PC-9 (cell line): ENCODE results near the gene SRPK2. TPM values are rescaled to one million over a fixed set of nuclear protein-coding genes. Genes with fewer than 3 reads are reported as not detected.

Experiments used
- BruUV-seq: library from RNA; stranded (reverse); fragments of 400-500 nt; replicated peaks from 2 replicates; lab custom pipeline; 2021; lab: Mats Ljungman, UMichigan
- CTCF ChIA-PET: fragments of 300-600 bp; sonication (Branson Sonifier 250); formaldehyde crosslinking; loops from one replicate; lab custom pipeline; 2022; ENCODE audit warnings: antibody characterized with exemption; lab: Charles Lee
- POLR2A ChIA-PET: fragments of 300-600 bp; sonication (Branson Sonifier 250); formaldehyde crosslinking; loops from one replicate; lab custom pipeline; 2022; ENCODE audit warnings: antibody characterized with exemption; ENCODE audit not compliant: unreplicated experiment; lab: Charles Lee
- DNase-seq, 2 experiments: peaks; one replicate each; pipeline versions ENCODE4 v3.0.0 to v3.0.0-alpha.2; 2015 to 2022; ENCODE audit warnings: mixed read lengths in 1 of 2
- H2AFZ ChIP-seq: fragments of 200-600 bp; sonication (generic); 2 replicates; pipeline ENCODE4 v1.8.1; 2017; ENCODE audit warnings: antibody characterized with exemption
- H3F3A ChIP-seq: fragments of 200-600 bp; sonication (generic); 2 replicates; pipeline ENCODE4 v1.8.1; 2017; ENCODE audit warnings: antibody characterized with exemption, mild to moderate bottlenecking, low read depth; ENCODE audit not compliant: insufficient read depth
- H3K27ac ChIP-seq: fragments of 200-600 bp; sonication (generic); 2 replicates; pipeline ENCODE4 v1.6.1; 2016; ENCODE audit warnings: mixed run types
- H3K27me3 ChIP-seq: fragments of 200-600 bp; sonication (generic); 2 replicates; pipeline ENCODE4 v1.6.1; 2016; ENCODE audit warnings: low read depth, mixed run types; ENCODE audit not compliant: insufficient read depth
- H3K36me3 ChIP-seq: fragments of 200-600 bp; sonication (generic); 2 replicates; pipeline ENCODE4 v1.6.1; 2016; ENCODE audit warnings: low read depth, mixed run types
- H3K4me1 ChIP-seq: fragments of 200-600 bp; sonication (generic); replicated peaks from 2 replicates; pipeline ENCODE4 v1.6.1; 2016; ENCODE audit warnings: mixed run types; ENCODE audit not compliant: insufficient read depth
- H3K4me2 ChIP-seq: fragments of 200-600 bp; sonication (generic); 2 replicates; pipeline ENCODE4 v1.6.1; 2017; ENCODE audit warnings: mixed run types
- H3K4me3 ChIP-seq: fragments of 200-600 bp; sonication (generic); 2 replicates; pipeline ENCODE4 v1.6.1; 2016; ENCODE audit warnings: mixed run types
- H3K79me2 ChIP-seq: fragments of 200-600 bp; sonication (generic); 2 replicates; pipeline ENCODE4 v1.6.1; 2017; ENCODE audit warnings: low read depth, mixed run types
- H3K9me2 ChIP-seq: fragments of 200-600 bp; sonication (generic); 2 replicates; pipeline ENCODE4 v1.8.1; 2017; ENCODE audit warnings: mild to moderate bottlenecking; ENCODE audit not compliant: insufficient read depth
- H3K9me3 ChIP-seq: fragments of 200-600 bp; sonication (generic); 2 replicates; pipeline ENCODE4 v1.8.1; 2016; ENCODE audit warnings: low read depth; ENCODE audit not compliant: insufficient read depth
- H4K20me1 ChIP-seq: fragments of 200-600 bp; sonication (generic); 2 replicates; pipeline ENCODE4 v1.8.1; 2017; ENCODE audit not compliant: insufficient read depth
- CTCF ChIP-seq: fragments of 200-600 bp; sonication (generic); conservative IDR thresholded peaks from 2 replicates; pipeline ENCODE4 v1.6.1; 2017; ENCODE audit warnings: mixed run types, antibody characterized with exemption, mild to moderate bottlenecking, moderate library complexity
- EZH2 ChIP-seq: fragments of 200-600 bp; sonication (generic); IDR thresholded peaks from 2 replicates; pipeline ENCODE4 v1.8.0; 2017; ENCODE audit warnings: antibody characterized with exemption, low read depth
- intact Hi-C: fragments of 100-400 bp; cut with micrococcal nuclease; formaldehyde crosslinking; loops from one replicate; pipeline ENCODE4 v1.10.0; 2022; ENCODE audit not compliant: unreplicated experiment
- total RNA-seq: library from RNA; stranded (reverse); gene quantifications from 2 replicates; pipeline ENCODE4 v1.2.3, GENCODE V29; 2021

Gene SRPK2
- total RNA-seq, 1 experiment from 2014 or later, result 60.6 TPM

GRCh38 chr7:105278973-105279687, 109.6 kb downstream of the SRPK2 start:
- Histone ChIP-seq H3K27me3 (no peaks in the 10 kb centered on the region), H3K4me1 (no peaks in the 10 kb centered on the region), H3K9me3 (no peaks in the 10 kb centered on the region), H3K27ac (no peak overlapping the region), H3K79me2 (0 out of 2 replicates have a peak, but pooled peaks cover 4% of the 10 kb centered on the region), H3K4me2 (no peak overlapping the region), H3K36me3 (no peaks in the 10 kb centered on the region), H2AFZ (no peak overlapping the region), H4K20me1 (peaks cover 7% of the 10 kb centered on the region; the same call in 1 of the 2 replicates), H3F3A (0 out of 2 replicates have a peak, but pooled peaks cover 4% of the 10 kb centered on the region), H3K4me3 (no peak overlapping the region), H3K9me2 (no peaks in the 10 kb centered on the region)
- TF ChIP-seq CTCF (no peak), EZH2 (no peak)
- intact Hi-C loops, result no loop called here
- ChIA-PET CTCF (no interaction called here), POLR2A (no interaction called here)
- BruUV-seq, result no TSS peak
- no peak for DNase-seq

GRCh38 chr7:105278565-105278964, 110.2 kb downstream of the SRPK2 start:
- Histone ChIP-seq H3K4me3 (no peak overlapping the region), H3K36me3 (no peaks in the 10 kb centered on the region), H3K9me3 (no peaks in the 10 kb centered on the region), H3K4me2 (no peak overlapping the region), H3K27me3 (no peaks in the 10 kb centered on the region), H3K9me2 (no peaks in the 10 kb centered on the region), H3F3A (0 out of 2 replicates have a peak, but pooled peaks cover 4% of the 10 kb centered on the region), H3K79me2 (0 out of 2 replicates have a peak, but pooled peaks cover 4% of the 10 kb centered on the region), H3K27ac (no peak overlapping the region), H2AFZ (no peak overlapping the region), H4K20me1 (peaks cover 4% of the 10 kb centered on the region; the same call in 1 of the 2 replicates), H3K4me1 (no peaks in the 10 kb centered on the region)
- no TSS peak for BruUV-seq
- DNase-seq, result no peak
- no peak for TF ChIP-seq CTCF
- TF ChIP-seq EZH2, result no peak
- intact Hi-C loops, result no loop called here
- POLR2A ChIA-PET, result no interaction called here
- CTCF ChIA-PET, result no interaction called here

GRCh38 chr7:105277341-105277740, 111.4 kb downstream of the SRPK2 start:
- TF ChIP-seq CTCF (no peak), EZH2 (no peak)
- CTCF ChIA-PET, result no interaction called here
- H3K4me3 ChIP-seq, result no peak overlapping the region
- BruUV-seq, result no TSS peak
- H3K9me3 ChIP-seq, result no peaks in the 10 kb centered on the region
- no peak overlapping the region for H3K27ac ChIP-seq
- no peaks in the 10 kb centered on the region for H3K9me2 ChIP-seq
- H3K36me3 ChIP-seq, result no peaks in the 10 kb centered on the region
- H3K4me2 ChIP-seq, result no peak overlapping the region
- intact Hi-C loops, result no loop called here
- H3F3A ChIP-seq, result 0 out of 2 replicates have a peak, but pooled peaks cover 4% of the 10 kb centered on the region
- no peak overlapping the region for H2AFZ ChIP-seq
- no peaks in the 10 kb centered on the region for H3K27me3 ChIP-seq
- 0 out of 2 replicates have a peak, but pooled peaks cover 4% of the 10 kb centered on the region for H3K79me2 ChIP-seq
- no peak for DNase-seq
- H3K4me1 ChIP-seq, result no peaks in the 10 kb centered on the region
- no peaks in the 10 kb centered on the region for H4K20me1 ChIP-seq
- POLR2A ChIA-PET, result no interaction called here
